HuH-7.5 (cell line): Measurements from ENCODE around the gene WDR43.

Source experiments
- DNase-seq: peaks from one replicate; pipeline ENCODE4 v3.0.0; 2011; ENCODE audit warnings: low spot score

Gene WDR43, protein sequence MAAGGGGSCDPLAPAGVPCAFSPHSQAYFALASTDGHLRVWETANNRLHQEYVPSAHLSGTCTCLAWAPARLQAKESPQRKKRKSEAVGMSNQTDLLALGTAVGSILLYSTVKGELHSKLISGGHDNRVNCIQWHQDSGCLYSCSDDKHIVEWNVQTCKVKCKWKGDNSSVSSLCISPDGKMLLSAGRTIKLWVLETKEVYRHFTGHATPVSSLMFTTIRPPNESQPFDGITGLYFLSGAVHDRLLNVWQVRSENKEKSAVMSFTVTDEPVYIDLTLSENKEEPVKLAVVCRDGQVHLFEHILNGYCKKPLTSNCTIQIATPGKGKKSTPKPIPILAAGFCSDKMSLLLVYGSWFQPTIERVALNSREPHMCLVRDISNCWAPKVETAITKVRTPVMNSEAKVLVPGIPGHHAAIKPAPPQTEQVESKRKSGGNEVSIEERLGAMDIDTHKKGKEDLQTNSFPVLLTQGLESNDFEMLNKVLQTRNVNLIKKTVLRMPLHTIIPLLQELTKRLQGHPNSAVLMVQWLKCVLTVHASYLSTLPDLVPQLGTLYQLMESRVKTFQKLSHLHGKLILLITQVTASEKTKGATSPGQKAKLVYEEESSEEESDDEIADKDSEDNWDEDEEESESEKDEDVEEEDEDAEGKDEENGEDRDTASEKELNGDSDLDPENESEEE

DNA sequence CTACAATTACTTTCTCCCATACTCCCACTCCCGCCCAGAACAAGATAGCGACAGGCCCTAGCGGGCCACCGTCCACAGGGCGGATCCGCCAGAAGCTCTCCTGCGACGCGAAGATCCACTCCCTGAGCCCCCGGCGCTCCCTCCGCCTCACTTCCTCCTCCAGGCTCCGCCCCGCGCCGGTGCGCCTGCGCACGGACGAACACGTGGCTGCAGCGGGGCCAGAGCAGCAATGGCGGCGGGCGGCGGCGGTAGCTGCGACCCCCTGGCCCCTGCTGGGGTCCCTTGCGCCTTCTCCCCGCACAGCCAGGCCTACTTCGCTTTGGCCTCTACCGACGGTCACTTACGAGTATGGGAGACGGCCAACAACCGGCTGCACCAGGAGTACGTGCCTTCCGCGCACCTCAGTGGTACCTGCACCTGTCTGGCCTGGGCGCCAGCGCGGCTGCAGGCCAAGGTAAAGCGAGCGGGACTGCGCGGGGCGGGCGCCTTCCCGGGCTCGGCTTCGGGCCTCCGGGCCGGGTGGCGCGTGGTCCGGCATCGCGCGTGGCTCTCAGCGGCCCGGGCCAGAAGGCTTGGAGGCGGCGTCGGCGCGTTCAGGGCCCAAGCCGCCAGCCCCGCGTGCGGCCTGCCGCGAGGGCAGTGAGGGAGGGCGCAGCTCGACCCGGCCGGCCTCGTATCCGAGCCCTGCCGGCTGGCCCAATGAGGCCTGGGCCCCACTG, at the start of gene WDR43:
Gene WDR43 (plus strand): TSS at position 198 of the 719 bp plus-strand sequence. CDS start 32 bp downstream, at position 230.
- peak; percentile 82 for DNase-seq

DNA sequence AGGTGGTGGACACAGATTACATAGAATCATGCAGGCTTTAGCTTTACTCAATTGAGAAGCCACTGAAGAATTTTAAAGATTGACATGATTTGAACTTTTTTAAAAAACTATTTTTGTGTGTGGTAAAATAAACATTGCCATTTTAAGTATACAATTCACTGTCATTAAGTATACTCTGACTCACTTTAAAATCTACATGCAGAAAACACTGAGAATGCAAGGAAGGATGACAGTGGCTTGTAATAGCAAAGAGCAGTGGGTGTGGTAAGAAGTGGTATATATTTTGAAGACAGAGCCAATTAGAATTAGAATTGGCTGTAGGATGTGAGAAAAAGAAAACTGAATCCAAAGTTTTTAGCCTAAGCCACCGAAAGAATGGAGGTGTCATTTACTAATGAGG, 39.3 kb upstream of the WDR43 start:
- no peak for DNase-seq

GRCh38 chr2:28855977-28856376, 38.5 kb upstream of the WDR43 start:
- no peak for DNase-seq

GRCh38 chr2:28868611-28869010, 25.9 kb upstream of the WDR43 start:
- DNase-seq = no peak

GRCh38 chr2:28869494-28870145, 24.8 kb upstream of the WDR43 start:
- DNase-seq = no peak

- DNase-seq = peak; percentile 83
Measured at GRCh38 chr2:28870146-28870891, 24.1 kb upstream of the WDR43 start, which contains the start of gene TRMT61B. Gene TRMT61B (minus strand): TSS chr2:28870309. CDS start chr2:28870277, 32 bp downstream.

DNA sequence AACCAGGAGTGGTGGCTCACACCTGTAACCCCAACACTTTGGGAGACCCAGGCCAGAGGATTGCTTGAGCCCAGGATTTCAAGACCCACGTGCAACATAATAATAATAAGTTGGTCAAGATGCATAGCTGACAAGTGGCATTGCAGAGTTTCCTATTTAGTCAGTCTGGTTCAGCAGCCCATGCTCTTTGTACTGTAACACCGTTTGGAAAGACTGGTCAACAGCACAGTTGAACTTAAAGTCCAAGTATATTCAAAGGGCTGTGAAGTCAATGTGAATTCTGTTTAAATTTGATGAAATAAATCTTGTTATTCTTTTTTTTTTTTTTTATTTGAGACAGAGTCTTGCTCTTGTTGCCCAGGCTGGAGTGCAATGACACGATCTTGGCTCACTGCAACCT, 22.8 kb upstream of the WDR43 start:
- DNase-seq = no peak

GRCh38 chr2:28880193-28880592, 14.3 kb upstream of the WDR43 start:
- DNase-seq = no peak

GRCh38 chr2:28893488-28893887, 979 bp upstream of the WDR43 start:
- no peak for DNase-seq

DNA sequence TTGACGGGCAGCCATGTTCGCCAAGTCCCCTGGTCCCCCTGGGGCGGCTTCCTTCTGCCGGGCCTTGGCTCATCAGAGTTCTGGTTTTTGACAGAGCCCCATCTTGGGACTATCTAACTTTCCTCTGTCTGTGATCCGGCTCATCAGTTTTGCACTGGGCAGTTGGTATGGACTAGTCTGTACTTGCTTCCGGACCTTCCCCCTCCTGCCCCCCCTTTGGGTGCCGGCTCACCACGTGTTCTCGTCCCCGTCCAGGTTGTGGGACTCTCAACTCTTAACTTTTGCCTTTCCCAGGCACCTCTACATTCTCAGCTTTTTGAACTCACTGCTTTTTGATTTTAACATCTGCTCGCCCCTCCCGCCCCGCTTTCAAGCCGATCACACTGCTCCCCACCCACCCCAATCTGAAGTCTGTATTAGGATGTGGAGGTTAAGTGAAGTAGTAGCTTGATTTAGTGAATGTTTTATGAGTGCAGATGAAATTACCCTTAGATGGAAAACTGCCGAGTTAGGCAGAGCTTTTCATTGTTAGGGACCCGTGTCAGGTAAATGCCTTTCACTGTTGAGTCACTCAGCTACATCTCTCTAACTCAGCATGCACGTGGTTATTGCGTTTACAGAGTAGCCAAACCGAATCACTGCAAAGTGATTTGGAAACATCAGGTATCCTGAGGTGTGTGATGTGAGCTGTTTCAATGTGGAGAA, 874 bp downstream of the WDR43 start:
- DNase-seq = peak; percentile 27

DNA sequence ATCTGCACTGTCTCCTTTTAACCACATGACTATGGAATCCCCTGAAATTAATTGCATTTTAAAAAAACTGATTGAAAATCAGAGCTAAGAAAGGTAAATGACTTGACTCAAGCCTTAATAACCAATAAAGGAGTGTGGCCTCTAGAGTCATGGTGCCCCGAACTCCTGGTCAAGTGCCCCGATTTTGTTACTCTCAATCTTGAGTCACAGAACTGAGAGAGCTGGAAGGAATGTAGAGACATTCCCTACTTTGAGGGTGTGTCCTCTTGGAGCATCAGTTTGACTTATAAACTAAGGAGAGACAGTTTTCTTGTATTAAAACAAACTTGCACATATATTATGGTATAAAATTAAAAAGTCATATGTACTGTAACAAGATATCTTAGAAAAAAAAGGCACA, 2.4 kb downstream of the WDR43 start:
- DNase-seq = no peak

DNA sequence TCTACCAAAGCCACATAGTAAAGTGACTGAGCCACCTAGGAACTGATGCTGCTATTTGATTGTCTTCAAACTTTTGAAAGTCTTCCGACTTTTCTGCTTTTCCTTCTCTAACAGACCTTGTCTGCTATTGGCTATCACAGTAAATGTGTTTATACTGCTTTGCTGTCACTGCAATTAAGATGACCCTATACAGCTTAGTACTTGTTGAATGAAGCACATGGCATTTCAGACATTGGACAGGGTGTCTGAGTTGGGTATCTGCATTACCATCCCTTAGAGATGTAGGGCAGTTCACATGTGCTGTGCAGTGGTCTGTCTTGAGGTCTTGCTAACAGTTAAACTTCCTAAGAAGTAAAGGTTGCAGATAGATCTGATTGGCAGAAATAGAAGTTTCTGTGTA, 3.6 kb downstream of the WDR43 start:
- no peak for DNase-seq

GRCh38 chr2:28901202-28901601, 6.7 kb downstream of the WDR43 start:
- no peak for DNase-seq

DNA sequence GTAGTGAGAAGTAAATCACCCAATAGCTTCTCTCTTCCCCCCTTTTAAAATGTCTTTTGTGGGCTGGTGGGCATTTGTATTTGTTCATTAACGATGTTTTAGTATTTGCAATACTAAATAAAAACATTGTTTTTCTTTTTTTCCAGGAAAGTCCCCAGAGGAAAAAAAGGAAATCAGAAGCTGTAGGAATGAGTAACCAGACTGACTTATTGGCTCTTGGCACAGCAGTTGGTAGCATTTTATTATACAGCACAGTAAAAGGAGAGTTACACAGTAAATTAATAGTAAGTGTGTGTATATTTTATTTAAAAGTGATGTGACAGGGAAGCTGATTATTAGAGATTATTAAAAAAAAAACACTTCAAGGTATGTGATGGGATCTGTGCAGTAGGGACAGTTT, 7.4 kb downstream of the WDR43 start:
- DNase-seq = no peak

DNA sequence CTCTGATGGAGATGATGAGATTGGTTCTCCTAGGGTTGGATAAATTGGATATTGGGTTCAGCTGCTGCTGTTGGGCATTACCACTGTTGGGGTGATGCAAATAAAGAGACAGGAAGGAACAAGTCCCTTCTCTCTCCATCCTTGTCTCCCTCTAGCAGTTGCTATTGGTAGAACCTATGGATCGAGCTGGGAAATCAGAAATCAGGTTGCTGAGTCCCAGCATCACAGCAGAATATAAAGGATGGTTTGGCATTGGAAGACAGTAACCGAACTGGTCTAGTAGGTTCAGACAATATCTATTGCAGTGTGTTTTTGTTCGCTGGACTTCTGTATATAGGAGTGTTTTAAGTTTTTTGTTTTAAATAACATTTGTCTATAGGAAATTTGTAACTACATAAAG, 8.1 kb downstream of the WDR43 start:
- no peak for DNase-seq

GRCh38 chr2:28904295-28904694, 9.8 kb downstream of the WDR43 start:
- DNase-seq = no peak

- DNase-seq = no peak
Measured at GRCh38 chr2:28904802-28905457, 10.5 kb downstream of the WDR43 start.

- DNase-seq = no peak
Measured at GRCh38 chr2:28905533-28905932, 11.1 kb downstream of the WDR43 start.

DNA sequence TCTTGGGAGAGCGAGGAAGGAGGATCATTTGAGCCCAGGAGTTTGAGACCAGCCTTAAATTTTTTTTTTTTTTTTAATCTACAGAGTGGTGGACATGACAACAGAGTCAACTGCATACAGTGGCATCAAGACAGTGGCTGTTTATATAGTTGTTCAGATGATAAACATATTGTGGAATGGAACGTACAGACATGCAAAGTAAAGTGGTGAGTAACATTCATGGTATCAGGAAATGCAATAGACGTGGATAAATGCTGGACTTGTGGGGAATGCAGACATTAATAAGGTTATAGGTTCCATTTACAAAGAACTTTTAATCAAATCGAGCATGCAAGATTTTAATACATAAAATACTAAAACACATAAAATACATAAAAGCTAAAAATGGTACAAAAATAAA, 11.9 kb downstream of the WDR43 start:
- DNase-seq = no peak

DNA sequence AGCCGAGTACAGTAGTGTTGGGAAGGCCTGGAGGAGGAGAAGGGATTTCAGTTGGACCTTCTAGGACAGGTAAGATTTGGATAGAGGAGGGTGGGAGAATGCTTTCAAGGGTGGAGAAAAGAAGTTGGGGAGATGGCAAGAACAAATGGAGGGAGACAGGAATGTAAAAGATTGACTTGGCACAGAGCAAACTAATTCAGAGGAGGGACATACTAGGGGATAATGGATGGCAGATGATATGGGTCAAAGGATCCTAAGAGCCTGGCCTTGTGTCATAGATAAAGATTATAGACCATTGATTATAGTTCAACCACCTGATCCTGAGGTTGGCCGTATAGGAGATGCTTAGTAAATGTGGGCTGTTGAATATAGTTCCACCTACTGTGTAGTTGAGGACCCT, 12.4 kb downstream of the WDR43 start:
- DNase-seq = no peak
